Mesenchymal stem cell (in vitro differentiated cells and primary cell): ENCODE results near the gene MAPKAP1.

Experiments used
- DNase-seq: peaks from one replicate; pipeline ENCODE4 v3.0.0-alpha.2; 2013
- H2AFZ ChIP-seq: one replicate; pipeline ENCODE4 v1.6.1; 2013; ENCODE audit warnings: low read depth, mild to moderate bottlenecking, control low read depth, inconsistent platforms, low read length, moderate library complexity
- H2AK5ac ChIP-seq: 2 replicates; pipeline ENCODE4 v1.6.1; 2013; ENCODE audit warnings: low read length, moderate library complexity, mild to moderate bottlenecking, inconsistent platforms; ENCODE audit not compliant: severe bottlenecking
- H2BK120ac ChIP-seq: one replicate; pipeline ENCODE4 v1.6.1; 2013; ENCODE audit warnings: low read depth, mild to moderate bottlenecking, inconsistent platforms, low read length, moderate library complexity
- H2BK12ac ChIP-seq, 2 experiments: one replicate each; pipeline ENCODE4 v1.6.1; 2013; ENCODE audit warnings: inconsistent platforms in 2 of 2, low read length in 2 of 2, mild to moderate bottlenecking in 2 of 2, moderate library complexity in 2 of 2, control low read depth in 1 of 2
- H2BK15ac ChIP-seq: one replicate; pipeline ENCODE4 v1.6.1; 2013; ENCODE audit warnings: mild to moderate bottlenecking, low read depth, inconsistent platforms; ENCODE audit not compliant: poor library complexity, severe bottlenecking
- H2BK5ac ChIP-seq: 2 replicates; pipeline ENCODE4 v1.6.1; 2013; ENCODE audit warnings: low read depth, mild to moderate bottlenecking, low read length, control low read depth, inconsistent platforms; ENCODE audit not compliant: poor library complexity, severe bottlenecking
- H3K14ac ChIP-seq, 2 experiments: one replicate each; pipeline ENCODE4 v1.6.1; 2013; ENCODE audit warnings: inconsistent platforms in 2 of 2, low read length in 2 of 2, control low read depth in 1 of 2, mild to moderate bottlenecking in 1 of 2, moderate library complexity in 1 of 2
- H3K18ac ChIP-seq, 2 experiments: one replicate each; pipeline ENCODE4 v1.6.1; 2013; ENCODE audit warnings: inconsistent platforms in 2 of 2, low read length in 2 of 2, control low read depth in 1 of 2, low read depth in 1 of 2, mild to moderate bottlenecking in 1 of 2
- H3K23ac ChIP-seq, 2 experiments: one replicate each; pipeline ENCODE4 v1.6.1; 2013; ENCODE audit warnings: inconsistent platforms in 2 of 2, low read length in 2 of 2, mild to moderate bottlenecking in 2 of 2, moderate library complexity in 2 of 2, control low read depth in 1 of 2
- H3K27ac ChIP-seq: 2 replicates; pipeline ENCODE4 v1.5.1; 2013; ENCODE audit warnings: mild to moderate bottlenecking, moderate library complexity, low read length, control low read depth, inconsistent platforms; ENCODE audit not compliant: poor library complexity, severe bottlenecking
- H3K27me3 ChIP-seq, 2 experiments: 2 replicates each; pipeline versions ENCODE4 v1.6.1 to v1.7.0; 2013; ENCODE audit warnings: low read length in 2 of 2, mild to moderate bottlenecking in 2 of 2, moderate library complexity in 2 of 2, control low read depth in 1 of 2, inconsistent platforms in 1 of 2; ENCODE audit not compliant: control insufficient read depth in 1 of 2, insufficient read depth in 1 of 2
- H3K36me3 ChIP-seq, 2 experiments: 2 replicates each; pipeline versions ENCODE4 v1.6.1 to v1.7.0; 2013; ENCODE audit warnings: low read length in 2 of 2, control low read depth in 1 of 2, inconsistent platforms in 1 of 2, low read depth in 1 of 2, mild to moderate bottlenecking in 1 of 2; ENCODE audit not compliant: insufficient read depth in 2 of 2, control insufficient read depth in 1 of 2
- H3K4ac ChIP-seq, 2 experiments: one replicate each; pipeline ENCODE4 v1.6.1; 2013; ENCODE audit warnings: inconsistent platforms in 2 of 2, low read length in 2 of 2, mild to moderate bottlenecking in 2 of 2, moderate library complexity in 2 of 2, control low read depth in 1 of 2, low read depth in 1 of 2
- H3K4me1 ChIP-seq: 2 replicates; pipeline ENCODE4 v1.6.1; 2013; ENCODE audit warnings: low read depth, low read length, control low read depth; ENCODE audit not compliant: control insufficient read depth, insufficient read depth
- H3K4me2 ChIP-seq: 2 replicates; pipeline ENCODE4 v1.6.1; 2013; ENCODE audit warnings: low read length, mild to moderate bottlenecking, inconsistent platforms; ENCODE audit not compliant: poor library complexity, severe bottlenecking
- H3K4me3 ChIP-seq, 2 experiments: 2 replicates each; pipeline versions ENCODE4 v1.5.1 to v1.7.0; 2013; ENCODE audit warnings: low read length in 2 of 2, mild to moderate bottlenecking in 2 of 2, control low read depth in 1 of 2, low read depth in 1 of 2; ENCODE audit not compliant: insufficient read depth in 1 of 2
- H3K79me1 ChIP-seq: replicated peaks from 2 replicates; pipeline ENCODE4 v1.6.1; 2013; ENCODE audit warnings: mild to moderate bottlenecking, control low read depth, low read length, inconsistent platforms; ENCODE audit not compliant: poor library complexity, severe bottlenecking
- H3K9ac ChIP-seq: 2 replicates; pipeline ENCODE4 v1.7.0; 2013; ENCODE audit warnings: mild to moderate bottlenecking, low read length, moderate library complexity
- H3K9me3 ChIP-seq: 2 replicates; pipeline ENCODE4 v1.7.0; 2013; ENCODE audit warnings: mild to moderate bottlenecking, low read length; ENCODE audit not compliant: control insufficient read depth
- H4K8ac ChIP-seq: one replicate; pipeline ENCODE4 v1.6.1; 2013; ENCODE audit warnings: inconsistent platforms, mild to moderate bottlenecking, low read length, moderate library complexity
- H4K91ac ChIP-seq: one replicate; pipeline ENCODE4 v1.6.1; 2013; ENCODE audit warnings: mild to moderate bottlenecking, low read length, inconsistent platforms
- WGBS: methylation state at CpG from one replicate; pipeline ENCODE4 v1.1.7; 2013; ENCODE audit warnings: mixed read lengths; 5-methylcytosine and 5-hydroxymethylcytosine counted together

MAPKAP1 gene

DNA sequence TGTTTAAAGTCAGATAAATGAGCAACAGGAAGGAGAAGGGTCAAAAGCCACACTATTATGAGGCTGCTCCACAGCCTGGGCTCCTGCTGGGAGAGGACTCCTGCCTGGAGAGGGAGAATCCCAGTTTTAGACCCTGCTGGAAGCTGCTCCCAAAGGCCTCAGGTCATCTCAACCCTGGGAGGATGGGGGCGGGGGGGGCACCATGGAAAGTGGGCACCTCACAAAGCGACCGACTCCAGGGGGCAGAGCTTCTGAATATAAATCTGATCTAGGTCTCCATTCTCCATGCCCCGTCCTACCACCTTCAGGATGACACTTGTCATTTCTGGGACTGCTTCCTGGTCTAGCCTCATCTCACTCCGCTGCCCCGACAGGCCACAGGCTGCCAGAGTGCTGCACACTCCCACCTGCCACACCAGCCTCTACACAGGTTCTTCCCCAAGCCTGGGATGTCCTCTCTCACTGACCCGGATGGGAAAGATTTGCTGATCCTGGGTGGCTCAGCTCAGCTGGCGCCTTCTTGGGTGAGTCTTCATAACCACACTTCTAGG, 262.0 kb downstream of the MAPKAP1 start:
- Histone ChIP-seq H2BK5ac (no peak overlapping the region), H2AK5ac (no peak overlapping the region), H3K36me3 (peaks cover 49 to 62% of the 10 kb centered on the region in 2 experiments), H3K4me2 (no peak overlapping the region), H3K14ac (no peak overlapping the region), H2AFZ (no peak overlapping the region), H3K4ac (no peak overlapping the region), H3K79me1 (peaks cover 19% of the 10 kb centered on the region), H3K9ac (no peak overlapping the region), H3K18ac (peak overlapping the region in 1 of 2 experiments; percentile 11), H3K4me3 (no peak overlapping the region), H3K23ac (peak overlapping the region in 1 of 2 experiments; percentile 70), H3K27me3 (no peaks in the 10 kb centered on the region), H3K9me3 (no peaks in the 10 kb centered on the region), H3K27ac (no peak overlapping the region), H2BK120ac (no peak overlapping the region), H4K8ac (peak overlapping the region; percentile 66), H3K4me1 (peaks cover 8% of the 10 kb centered on the region), H2BK12ac (peak overlapping the region; percentile 38 to 75), H2BK15ac (no peak overlapping the region), H4K91ac (no peak overlapping the region)
- no peak for DNase-seq
- 92% methylated on average over 8 of the region's 8 CpGs for whole genome bisulfite sequencing

DNA sequence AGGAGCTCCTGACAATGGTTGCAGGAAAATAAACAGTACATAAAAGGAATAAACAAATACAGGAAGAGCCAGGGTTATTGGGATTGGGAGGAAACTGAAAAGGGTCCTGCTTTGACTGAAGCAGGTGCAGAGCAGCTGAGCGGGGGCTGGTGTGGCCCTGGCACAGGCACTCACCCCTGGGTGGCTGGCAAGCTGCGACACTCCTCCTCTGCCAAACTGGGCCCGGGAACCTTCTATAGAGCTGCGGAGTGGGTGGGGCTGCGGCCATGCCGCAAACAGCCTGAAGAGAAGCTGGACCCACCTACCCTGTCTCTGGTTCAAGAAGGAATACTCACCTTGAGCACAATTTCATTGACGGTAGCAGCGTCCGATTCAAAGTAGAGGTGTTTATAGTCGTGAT, 262.8 kb downstream of the MAPKAP1 start:
- Histone ChIP-seq H3K9me3 (no peaks in the 10 kb centered on the region), H2BK12ac (no peak overlapping the region), H3K36me3 (peaks cover 58 to 69% of the 10 kb centered on the region in 2 experiments), H3K79me1 (peaks cover 18% of the 10 kb centered on the region), H3K4me1 (peaks cover 8% of the 10 kb centered on the region), H3K9ac (no peak overlapping the region), H4K91ac (no peak overlapping the region), H2AK5ac (no peak overlapping the region), H2BK15ac (no peak overlapping the region), H3K4ac (no peak overlapping the region), H3K4me3 (no peak overlapping the region), H2BK120ac (no peak overlapping the region), H3K27me3 (no peaks in the 10 kb centered on the region), H3K18ac (no peak overlapping the region), H3K14ac (no peak overlapping the region), H2AFZ (no peak overlapping the region), H2BK5ac (no peak overlapping the region), H3K23ac (no peak overlapping the region), H4K8ac (no peak overlapping the region), H3K27ac (no peak overlapping the region), H3K4me2 (no peak overlapping the region)
- WGBS: 96% methylated on average over 10 of the region's 10 CpGs
- DNase-seq: no peak

DNA sequence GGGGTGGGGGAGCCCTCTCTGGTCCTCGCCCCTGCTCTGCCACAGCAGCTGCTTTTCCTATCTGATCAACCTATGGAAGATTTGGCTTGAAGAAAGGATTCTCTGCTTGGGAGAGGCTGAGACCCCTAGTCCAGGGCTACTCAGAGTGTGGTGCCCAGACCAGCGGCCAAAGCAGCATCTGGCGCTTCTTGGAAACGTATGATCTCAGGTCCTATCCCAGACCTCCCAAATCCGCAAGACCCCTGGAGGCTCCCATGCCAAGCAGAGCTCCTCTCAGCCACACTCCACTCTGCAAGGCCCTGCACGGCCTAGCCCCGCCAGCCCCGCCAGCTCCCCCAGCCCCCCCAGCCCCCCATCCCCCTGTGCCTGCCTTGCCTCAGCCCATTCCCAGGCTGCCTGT, 263.6 kb downstream of the MAPKAP1 start:
- no peak overlapping the region for H2AK5ac ChIP-seq
- no peak overlapping the region for H2BK120ac ChIP-seq
- H2BK15ac ChIP-seq: no peak overlapping the region
- no peak overlapping the region for H3K4me3 ChIP-seq
- peaks cover 8% of the 10 kb centered on the region for H3K4me1 ChIP-seq
- no peaks in the 10 kb centered on the region for H3K9me3 ChIP-seq
- H2AFZ ChIP-seq: no peak overlapping the region
- no peaks in the 10 kb centered on the region for H3K27me3 ChIP-seq
- H3K4ac ChIP-seq: no peak overlapping the region
- no peak overlapping the region for H3K9ac ChIP-seq
- H2BK12ac ChIP-seq: no peak overlapping the region
- no peak overlapping the region for H4K8ac ChIP-seq
- DNase-seq: no peak
- 98% methylated on average over 6 of the region's 8 CpGs for WGBS
- no peak overlapping the region for H3K23ac ChIP-seq
- H3K27ac ChIP-seq: no peak overlapping the region
- H3K4me2 ChIP-seq: no peak overlapping the region
- H3K36me3 ChIP-seq: peaks cover 66 to 73% of the 10 kb centered on the region in 2 experiments
- peaks cover 17% of the 10 kb centered on the region for H3K79me1 ChIP-seq
- no peak overlapping the region for H4K91ac ChIP-seq
- no peak overlapping the region for H3K14ac ChIP-seq
- H2BK5ac ChIP-seq: no peak overlapping the region
- no peak overlapping the region for H3K18ac ChIP-seq

DNA sequence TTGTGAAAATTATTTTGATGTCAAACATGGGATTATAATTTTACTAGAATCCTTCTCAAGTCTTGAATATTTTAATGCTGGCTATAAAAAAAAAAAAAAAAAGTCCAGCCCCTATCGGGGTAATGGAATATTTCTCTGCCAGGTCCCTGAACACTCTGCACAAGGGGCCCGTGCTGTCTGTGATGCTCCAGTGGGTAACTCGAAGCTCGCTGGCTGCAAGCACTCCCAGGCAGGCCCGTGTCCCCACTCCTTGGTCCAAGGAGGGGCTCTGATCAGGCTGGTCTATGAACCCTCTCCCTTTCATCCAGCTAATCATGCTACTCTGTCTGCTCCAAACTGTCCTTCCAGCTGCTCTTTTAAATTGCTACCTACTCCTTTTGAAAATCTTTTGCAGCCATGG, 264.6 kb downstream of the MAPKAP1 start:
- no peak overlapping the region for H3K23ac ChIP-seq

More for the DNA sequence above, 264.6 kb downstream of the MAPKAP1 start:
- no peak for DNase-seq
- H3K9me3 ChIP-seq: no peaks in the 10 kb centered on the region
- no peak overlapping the region for H2BK15ac ChIP-seq
- peaks cover 67 to 73% of the 10 kb centered on the region in 2 experiments for H3K36me3 ChIP-seq
- WGBS: 96% methylated on average over 5 of the region's 5 CpGs
- no peak overlapping the region for H3K4ac ChIP-seq
- no peak overlapping the region for H3K18ac ChIP-seq
- H2BK120ac ChIP-seq: no peak overlapping the region
- H4K91ac ChIP-seq: no peak overlapping the region
- H3K14ac ChIP-seq: no peak overlapping the region
- H3K9ac ChIP-seq: no peak overlapping the region
- H3K79me1 ChIP-seq: peaks cover 12% of the 10 kb centered on the region
- H3K27ac ChIP-seq: no peak overlapping the region
- no peak overlapping the region for H4K8ac ChIP-seq
- H3K4me3 ChIP-seq: no peak overlapping the region
- no peak overlapping the region for H2AK5ac ChIP-seq
- peaks cover 8% of the 10 kb centered on the region for H3K4me1 ChIP-seq
- no peaks in the 10 kb centered on the region for H3K27me3 ChIP-seq
- H2AFZ ChIP-seq: no peak overlapping the region
- no peak overlapping the region for H2BK5ac ChIP-seq
- no peak overlapping the region for H2BK12ac ChIP-seq
- H3K4me2 ChIP-seq: no peak overlapping the region
